Measurements from ENCODE around the gene DOCK9. TPM values are rescaled to one million over a fixed set of nuclear protein-coding genes. Genes with fewer than 3 reads are reported as not detected.

Gene DOCK9
- total and polyA plus RNA-seq, 2 experiments from 2014 or later: 8.5 to 57.7 TPM

GRCh38 chr13:98869408-98870090 is 108.3 kb downstream of the DOCK9 start:
- Mint-ChIP-seq H3K27ac (no peak overlapping the region), H3K9me3 (peaks cover 20% of the 10 kb centered on the region), H3K4me3 (no peak overlapping the region), H3K4me1 (peaks cover 15% of the 10 kb centered on the region), H3K36me3 (ENCODE audit: low read depth) (peaks cover 28% of the 10 kb centered on the region), H3K27me3 (ENCODE audit: insufficient read depth, low read depth, poor library complexity) (no peaks in the 10 kb centered on the region)
- no peaks in the 10 kb centered on the region for H3K27me3 ChIP-seq (ENCODE audit: insufficient read depth)
- no peaks in the 10 kb centered on the region for H4K20me1 ChIP-seq (replicated peaks; ENCODE audit: insufficient read depth)
- H3K4me3 ChIP-seq: no peak overlapping the region
- H3K9me2 ChIP-seq (ENCODE audit: insufficient read depth): no peaks in the 10 kb centered on the region
- H3K27ac ChIP-seq (ENCODE audit: low read depth): no peak overlapping the region
- H3K4me1 ChIP-seq (ENCODE audit: insufficient read depth): 0 out of 2 replicates have a peak, but pooled peaks cover 4% of the 10 kb centered on the region
- DNase-seq (ENCODE audit: low spot score) (no peak), ATAC-seq (no peak)
- H3F3A ChIP-seq (replicated peaks; ENCODE audit: low read depth): no peaks in the 10 kb centered on the region
- no peak overlapping the region for H3K4me2 ChIP-seq
- no peaks in the 10 kb centered on the region for H3K79me2 ChIP-seq (replicated peaks; ENCODE audit: insufficient read depth)
- H3K36me3 ChIP-seq (ENCODE audit: insufficient read depth): no peaks in the 10 kb centered on the region
- H2AFZ ChIP-seq: no peak overlapping the region
- TF ChIP-seq ZNF331 (CRISPR knock-in tag; IDR thresholded peaks at IDR 0.05; ENCODE audit: low read depth) (0 out of 2 replicates have a peak, but pooled peaks have one; percentile 10), ZNF114 (CRISPR knock-in tag; IDR thresholded peaks at IDR 0.05) (no peak), EZH2phosphoT487 (IDR thresholded peaks at IDR 0.05; ENCODE audit: unreplicated experiment) (no peak), STAT1 (IDR thresholded peaks at IDR 0.05; ENCODE audit: unreplicated experiment) (no peak), CREB1 (CRISPR knock-in tag; IDR thresholded peaks at IDR 0.05; ENCODE audit: low read depth) (no peak), NANOG (IDR thresholded peaks at IDR 0.05; ENCODE audit: borderline replicate concordance) (no peak), ZNF462 (CRISPR knock-in tag; IDR thresholded peaks at IDR 0.05) (no peak), CTCF (conservative IDR thresholded peaks at IDR 0.05; ENCODE audit: low read depth in 2 of 2) (peak; percentile 36 to 65; a peak in 3 of 4 replicates), REST (IDR thresholded peaks at IDR 0.05; ENCODE audit: unreplicated experiment) (no peak)
